Progenitor cell of endocrine pancreas (in vitro differentiated cells): Measurements from ENCODE around the gene IL1RAPL2. TPM values are rescaled to one million over a fixed set of nuclear protein-coding genes. Genes with fewer than 3 reads are reported as not detected.

Experiments used
- DNase-seq: peaks from one replicate; pipeline ENCODE4 v3.0.0; 2021; ENCODE audit warnings: low spot score; ENCODE audit not compliant: unreplicated experiment
- H3K27ac Mint-ChIP-seq: 2 replicates; pipeline ENCODE4 v1.8.0; 2021; ENCODE audit warnings: mild to moderate bottlenecking, moderate library complexity, mixed read lengths
- H3K27me3 Mint-ChIP-seq: 2 replicates; pipeline ENCODE4 v1.8.0; 2021; ENCODE audit warnings: mixed read lengths
- H3K36me3 Mint-ChIP-seq: 2 replicates; pipeline ENCODE4 v1.8.0; 2022; ENCODE audit warnings: mixed read lengths; ENCODE audit not compliant: insufficient read depth
- H3K4me1 Mint-ChIP-seq: 2 replicates; pipeline ENCODE4 v1.8.0; 2021; ENCODE audit warnings: low read depth, mixed read lengths
- H3K4me3 Mint-ChIP-seq: 2 replicates; pipeline ENCODE4 v1.8.0; 2021; ENCODE audit warnings: low read depth, mild to moderate bottlenecking, moderate library complexity, mixed read lengths
- H3K9me3 Mint-ChIP-seq: 2 replicates; pipeline ENCODE4 v1.8.0; 2021; ENCODE audit warnings: low read depth, mixed read lengths
- CTCF ChIP-seq: fragments of 200-600 bp; sonication (generic); IDR thresholded peaks from one replicate; pipeline ENCODE4 v1.5.0; 2021; ENCODE audit warnings: antibody characterized with exemption, mild to moderate bottlenecking; ENCODE audit not compliant: unreplicated experiment
- total RNA-seq: library from RNA; stranded (reverse); gene quantifications from 2 replicates; pipeline ENCODE4 v1.2.1, GENCODE V29; 2021

IL1RAPL2 gene
- total RNA-seq, 1 donor from 2014 or later: 0.91 TPM

- Mint-ChIP-seq H3K4me1 (peaks cover 3% of the 10 kb centered on the region), H3K27ac (peak overlapping the region; percentile 50), H3K27me3 (no peaks in the 10 kb centered on the region), H3K9me3 (peaks cover 26% of the 10 kb centered on the region), H3K4me3 (no peak overlapping the region), H3K36me3 (peaks cover 1% of the 10 kb centered on the region)
- no peak for TF ChIP-seq CTCF
- no peak for DNase-seq
These were observed 1052.5 kb downstream of the IL1RAPL2 start for GRCh38 chrX:105618393-105619101.

- peaks cover 9% of the 10 kb centered on the region for H3K4me1 Mint-ChIP-seq
- TF ChIP-seq CTCF: no peak
- DNase-seq: no peak
- H3K4me3 Mint-ChIP-seq: no peak overlapping the region
- no peaks in the 10 kb centered on the region for H3K27me3 Mint-ChIP-seq
- H3K9me3 Mint-ChIP-seq: peaks cover 33% of the 10 kb centered on the region
- H3K36me3 Mint-ChIP-seq: no peaks in the 10 kb centered on the region
- H3K27ac Mint-ChIP-seq: no peak overlapping the region
These were observed 1068.2 kb downstream of the IL1RAPL2 start for GRCh38 chrX:105634180-105634579.

GRCh38 chrX:105635794-105636193 lies 1069.8 kb downstream of the IL1RAPL2 start:
- Mint-ChIP-seq H3K9me3 (peaks cover 29% of the 10 kb centered on the region), H3K27ac (peak overlapping the region; percentile 41), H3K36me3 (no peaks in the 10 kb centered on the region), H3K27me3 (no peaks in the 10 kb centered on the region), H3K4me1 (peaks cover 9% of the 10 kb centered on the region), H3K4me3 (no peak overlapping the region)
- no peak for DNase-seq
- no peak for TF ChIP-seq CTCF

- Mint-ChIP-seq H3K27ac (no peak overlapping the region), H3K36me3 (no peaks in the 10 kb centered on the region), H3K27me3 (no peaks in the 10 kb centered on the region), H3K9me3 (peaks cover 32% of the 10 kb centered on the region), H3K4me3 (no peak overlapping the region), H3K4me1 (peaks cover 9% of the 10 kb centered on the region)
- no peak for DNase-seq
- no peak for TF ChIP-seq CTCF
These were observed 1070.7 kb downstream of the IL1RAPL2 start for GRCh38 chrX:105636667-105637066.

GRCh38 chrX:105645667-105646357 lies 1079.8 kb downstream of the IL1RAPL2 start:
- H3K4me3 Mint-ChIP-seq: no peak overlapping the region
- peaks cover 17% of the 10 kb centered on the region for H3K9me3 Mint-ChIP-seq
- DNase-seq: no peak
- no peaks in the 10 kb centered on the region for H3K27me3 Mint-ChIP-seq
- no peak for TF ChIP-seq CTCF
- H3K4me1 Mint-ChIP-seq: no peaks in the 10 kb centered on the region
- no peaks in the 10 kb centered on the region for H3K36me3 Mint-ChIP-seq
- no peak overlapping the region for H3K27ac Mint-ChIP-seq
